NT2/D1 (cell line): ENCODE results near the gene CPLX1.

Experiments used
- SUZ12 ChIP-seq: IDR thresholded peaks from 2 replicates; pipeline ENCODE4 v1.6.1; 2011; ENCODE audit not compliant: insufficient read length, insufficient read depth; ENCODE audit errors: extremely low read depth
- YY1 ChIP-seq: IDR thresholded peaks from 2 replicates; pipeline ENCODE4 v1.6.1; 2011; ENCODE audit not compliant: insufficient read length, insufficient read depth
- ZNF274 ChIP-seq: IDR thresholded peaks from 2 replicates; pipeline ENCODE4 v1.6.1; 2011; ENCODE audit warnings: mild to moderate bottlenecking, low read depth, low read length

DNA sequence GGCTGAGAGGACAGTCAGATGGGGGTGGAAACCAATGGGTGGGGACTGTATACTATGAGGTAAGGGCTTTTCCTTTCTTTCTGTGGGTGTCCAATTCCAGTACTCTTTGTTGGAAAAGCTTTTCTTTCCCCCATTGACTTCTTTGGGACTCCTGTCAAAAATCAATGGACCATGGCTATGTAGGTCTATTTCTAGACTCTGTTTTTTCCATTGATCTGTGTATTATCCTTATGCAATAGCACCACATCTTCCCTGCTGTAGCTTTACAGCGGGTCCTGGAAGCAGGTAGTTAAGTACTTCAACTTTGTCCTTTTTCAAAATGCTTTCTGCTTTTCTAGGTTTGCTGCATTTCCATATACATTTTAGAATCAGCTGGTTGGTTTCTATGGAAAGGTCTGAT is 11.8 kb upstream of the CPLX1 start:
- no peak for TF ChIP-seq ZNF274
- no peak for TF ChIP-seq YY1
- no peak for TF ChIP-seq SUZ12
